ENCODE data around the gene LRTM1.

GRCh38 chr3:54963641-54964040 lies 35.8 kb upstream of the LRTM1 start:
- TF ChIP-seq, protein P1, sequence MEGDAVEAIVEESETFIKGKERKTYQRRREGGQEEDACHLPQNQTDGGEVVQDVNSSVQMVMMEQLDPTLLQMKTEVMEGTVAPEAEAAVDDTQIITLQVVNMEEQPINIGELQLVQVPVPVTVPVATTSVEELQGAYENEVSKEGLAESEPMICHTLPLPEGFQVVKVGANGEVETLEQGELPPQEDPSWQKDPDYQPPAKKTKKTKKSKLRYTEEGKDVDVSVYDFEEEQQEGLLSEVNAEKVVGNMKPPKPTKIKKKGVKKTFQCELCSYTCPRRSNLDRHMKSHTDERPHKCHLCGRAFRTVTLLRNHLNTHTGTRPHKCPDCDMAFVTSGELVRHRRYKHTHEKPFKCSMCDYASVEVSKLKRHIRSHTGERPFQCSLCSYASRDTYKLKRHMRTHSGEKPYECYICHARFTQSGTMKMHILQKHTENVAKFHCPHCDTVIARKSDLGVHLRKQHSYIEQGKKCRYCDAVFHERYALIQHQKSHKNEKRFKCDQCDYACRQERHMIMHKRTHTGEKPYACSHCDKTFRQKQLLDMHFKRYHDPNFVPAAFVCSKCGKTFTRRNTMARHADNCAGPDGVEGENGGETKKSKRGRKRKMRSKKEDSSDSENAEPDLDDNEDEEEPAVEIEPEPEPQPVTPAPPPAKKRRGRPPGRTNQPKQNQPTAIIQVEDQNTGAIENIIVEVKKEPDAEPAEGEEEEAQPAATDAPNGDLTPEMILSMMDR (IDR thresholded peaks at IDR 0.05): no peak
- no peak for TF ChIP-seq EZH2 (IDR thresholded peaks at IDR 0.05)

Data from neural progenitor cell (in vitro differentiated cells).